ENCODE measurements around the gene FAM161B.

DNA sequence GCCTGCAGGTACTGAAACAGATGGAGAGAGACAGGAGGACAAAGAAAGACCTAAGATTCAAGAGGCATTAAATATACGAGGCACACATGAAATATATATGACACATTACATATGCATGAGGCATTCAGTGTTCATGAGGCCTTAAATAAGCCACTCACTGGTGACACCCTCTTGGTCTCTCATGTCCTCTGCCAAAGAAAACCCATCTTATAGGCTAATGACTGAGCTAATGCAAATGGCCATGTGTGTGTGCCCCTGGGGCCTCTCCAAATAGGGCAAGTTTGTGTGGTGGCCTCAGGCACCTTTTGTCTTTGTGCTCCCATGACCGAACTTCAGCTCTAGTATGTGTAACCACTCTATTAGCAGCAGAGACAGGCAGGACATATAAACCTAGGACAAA, 19.0 kb upstream of the FAM161B start:
- TF ChIP-seq EP300 (IDR thresholded peaks at IDR 0.05) = no peak
- TF ChIP-seq, protein P1, sequence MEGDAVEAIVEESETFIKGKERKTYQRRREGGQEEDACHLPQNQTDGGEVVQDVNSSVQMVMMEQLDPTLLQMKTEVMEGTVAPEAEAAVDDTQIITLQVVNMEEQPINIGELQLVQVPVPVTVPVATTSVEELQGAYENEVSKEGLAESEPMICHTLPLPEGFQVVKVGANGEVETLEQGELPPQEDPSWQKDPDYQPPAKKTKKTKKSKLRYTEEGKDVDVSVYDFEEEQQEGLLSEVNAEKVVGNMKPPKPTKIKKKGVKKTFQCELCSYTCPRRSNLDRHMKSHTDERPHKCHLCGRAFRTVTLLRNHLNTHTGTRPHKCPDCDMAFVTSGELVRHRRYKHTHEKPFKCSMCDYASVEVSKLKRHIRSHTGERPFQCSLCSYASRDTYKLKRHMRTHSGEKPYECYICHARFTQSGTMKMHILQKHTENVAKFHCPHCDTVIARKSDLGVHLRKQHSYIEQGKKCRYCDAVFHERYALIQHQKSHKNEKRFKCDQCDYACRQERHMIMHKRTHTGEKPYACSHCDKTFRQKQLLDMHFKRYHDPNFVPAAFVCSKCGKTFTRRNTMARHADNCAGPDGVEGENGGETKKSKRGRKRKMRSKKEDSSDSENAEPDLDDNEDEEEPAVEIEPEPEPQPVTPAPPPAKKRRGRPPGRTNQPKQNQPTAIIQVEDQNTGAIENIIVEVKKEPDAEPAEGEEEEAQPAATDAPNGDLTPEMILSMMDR (IDR thresholded peaks at IDR 0.05) = no peak
- no peak for TF ChIP-seq POLR2AphosphoS5 (IDR thresholded peaks at IDR 0.05)
